BJ (cell line): ENCODE measurements around the gene ANGPTL8. TPM values are rescaled to one million over a fixed set of nuclear protein-coding genes. Genes with fewer than 3 reads are reported as not detected.

Source experiments
- CTCF ChIA-PET: fragments of 350-600 bp; formaldehyde crosslinking; extraction: SDS; loops from one replicate; lab custom pipeline; 2021; ENCODE audit warnings: antibody characterized with exemption, inconsistent platforms; lab: Yijun Ruan, JAX
- POLR2A ChIA-PET: fragments of 300-600 bp; sonication (Branson Sonifier 250); formaldehyde crosslinking; extraction: SDS; loops from one replicate; lab custom pipeline; 2021; ENCODE audit warnings: antibody characterized with exemption; lab: Charles Lee
- DNase-seq: peaks from one replicate; pipeline ENCODE4 v3.0.0-alpha.2; 2011; ENCODE audit warnings: low read depth
- H3K27me3 ChIP-seq: 2 replicates; pipeline ENCODE4 v1.6.0; 2011; ENCODE audit warnings: low read length; ENCODE audit not compliant: control insufficient read depth, insufficient read depth
- H3K36me3 ChIP-seq: 2 replicates; pipeline ENCODE4 v1.5.1; 2011; ENCODE audit warnings: low read length; ENCODE audit not compliant: control insufficient read depth, insufficient read depth
- H3K4me3 ChIP-seq: 2 replicates; pipeline ENCODE4 v1.5.1; 2011; ENCODE audit warnings: low read depth, mild to moderate bottlenecking, control low read depth, low read length
- polyA plus RNA-seq: library from polyadenylated mRNA; depleted of rRNA; stranded (reverse); fragments of >200 nt; gene quantifications from 2 replicates; pipeline ENCODE4 v1.2.3, GENCODE V29; 2011
- TF ChIP-seq, protein P1 (sequence below): IDR thresholded peaks from 2 replicates; pipeline ENCODE4 v1.5.1; 2011; ENCODE audit warnings: low read depth, mild to moderate bottlenecking, control low read depth, inconsistent platforms, low read length, moderate library complexity; ENCODE audit not compliant: insufficient read depth

The ANGPTL8 gene
- polyA plus RNA-seq, 1 experiment = not detected

DNA sequence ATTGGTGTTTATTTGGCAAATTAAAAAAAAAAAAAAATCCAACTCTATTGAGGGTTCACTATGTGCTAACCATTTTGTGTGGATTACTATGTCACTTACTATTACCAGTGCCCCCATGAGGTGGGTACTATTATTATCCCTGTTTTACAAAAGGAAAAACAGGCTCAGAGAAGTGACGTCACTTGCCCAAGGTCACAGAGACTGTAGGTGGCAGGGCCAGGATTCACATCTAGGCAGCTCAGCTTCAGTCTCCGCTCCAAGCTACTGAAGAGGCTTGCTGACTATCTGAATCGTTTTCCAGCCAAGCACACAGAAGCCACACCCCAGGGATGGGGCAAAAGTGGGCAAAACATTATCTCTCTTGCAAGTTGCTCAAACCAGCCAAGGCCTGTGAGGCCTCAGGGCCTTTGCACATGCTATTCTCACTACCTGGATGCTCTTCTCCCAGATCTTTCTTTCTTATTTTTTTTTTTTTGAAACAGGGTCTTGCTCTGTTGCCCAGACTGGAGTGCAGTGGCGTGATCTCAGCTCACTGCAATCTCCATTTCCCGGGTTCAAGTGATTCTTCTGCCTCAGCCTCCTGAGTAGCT lies 4.8 kb upstream of the ANGPTL8 start:
- Histone ChIP-seq H3K36me3 (peaks cover 12% of the 10 kb centered on the region), H3K27me3 (no peaks in the 10 kb centered on the region), H3K4me3 (no peak overlapping the region)
- ChIA-PET POLR2A (interaction anchor here (0.6 kb wide), 1 partner anchor 215 kb away, joined by 3 read pairs; no protein-coding TSS in a partner anchor), CTCF (interaction anchor here (1.6 kb wide), 1 partner anchor 9 kb away, joined by 8 read pairs; no protein-coding TSS in a partner anchor)
- TF ChIP-seq, protein P1, sequence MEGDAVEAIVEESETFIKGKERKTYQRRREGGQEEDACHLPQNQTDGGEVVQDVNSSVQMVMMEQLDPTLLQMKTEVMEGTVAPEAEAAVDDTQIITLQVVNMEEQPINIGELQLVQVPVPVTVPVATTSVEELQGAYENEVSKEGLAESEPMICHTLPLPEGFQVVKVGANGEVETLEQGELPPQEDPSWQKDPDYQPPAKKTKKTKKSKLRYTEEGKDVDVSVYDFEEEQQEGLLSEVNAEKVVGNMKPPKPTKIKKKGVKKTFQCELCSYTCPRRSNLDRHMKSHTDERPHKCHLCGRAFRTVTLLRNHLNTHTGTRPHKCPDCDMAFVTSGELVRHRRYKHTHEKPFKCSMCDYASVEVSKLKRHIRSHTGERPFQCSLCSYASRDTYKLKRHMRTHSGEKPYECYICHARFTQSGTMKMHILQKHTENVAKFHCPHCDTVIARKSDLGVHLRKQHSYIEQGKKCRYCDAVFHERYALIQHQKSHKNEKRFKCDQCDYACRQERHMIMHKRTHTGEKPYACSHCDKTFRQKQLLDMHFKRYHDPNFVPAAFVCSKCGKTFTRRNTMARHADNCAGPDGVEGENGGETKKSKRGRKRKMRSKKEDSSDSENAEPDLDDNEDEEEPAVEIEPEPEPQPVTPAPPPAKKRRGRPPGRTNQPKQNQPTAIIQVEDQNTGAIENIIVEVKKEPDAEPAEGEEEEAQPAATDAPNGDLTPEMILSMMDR = no peak
- DNase-seq = no peak

DNA sequence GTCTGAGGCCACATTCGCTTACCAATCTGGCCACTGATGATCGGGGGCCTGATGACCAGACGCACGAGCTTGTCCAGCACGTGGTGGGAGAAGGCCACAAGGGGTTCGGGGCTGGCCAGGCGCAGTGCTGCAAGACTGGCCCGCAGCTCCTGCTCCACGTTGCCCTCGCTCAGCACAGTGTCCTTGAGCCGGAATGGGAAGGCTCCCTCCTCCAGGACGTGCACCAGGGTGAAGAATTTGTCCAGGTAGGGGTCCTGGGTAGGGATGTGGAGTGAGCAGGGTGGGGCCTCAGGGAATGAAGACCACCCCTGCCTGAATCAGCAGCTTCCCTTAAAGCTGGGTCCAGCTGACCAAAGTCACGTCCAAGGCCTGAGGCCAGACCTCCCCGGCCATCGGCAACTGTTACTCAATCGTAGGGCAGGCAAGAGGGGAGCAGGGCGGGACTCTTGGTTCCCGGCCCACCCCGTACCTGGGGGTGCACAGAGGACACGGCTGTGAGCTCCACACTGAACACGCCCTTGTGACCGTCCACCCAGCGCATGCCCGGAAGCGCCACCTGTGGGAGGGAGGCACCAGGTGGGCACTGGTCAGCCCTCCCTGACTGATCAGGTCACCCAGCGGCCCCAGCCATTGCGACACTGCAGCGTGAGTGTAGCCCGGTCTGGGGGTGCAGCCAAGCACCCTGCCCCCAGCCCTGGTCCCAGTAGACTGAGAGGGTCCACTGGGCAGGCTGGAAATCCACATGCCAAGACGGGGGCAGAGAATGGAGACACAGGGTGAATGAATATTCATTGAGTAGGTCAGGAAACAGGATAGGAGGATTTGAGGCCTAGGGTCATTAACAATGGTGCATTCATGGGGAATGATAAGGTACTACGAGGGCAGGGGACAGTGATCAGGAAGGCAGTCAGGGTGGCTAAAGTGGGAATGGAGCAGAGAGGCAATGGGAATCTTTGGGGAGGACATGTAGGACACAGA lies 2.8 kb upstream of the ANGPTL8 start:
- CTCF ChIA-PET = interaction anchor here (0.6 to 0.9 kb wide), 2 partner anchors 48 to 246 kb away, joined by 3 to 4 read pairs; no protein-coding TSS in a partner anchor
- TF ChIP-seq, protein P1 = no peak
- no peak overlapping the region for H3K4me3 ChIP-seq
- DNase-seq = no peak
- POLR2A ChIA-PET = no interaction called here
- H3K27me3 ChIP-seq = no peaks in the 10 kb centered on the region
- H3K36me3 ChIP-seq = peaks cover 12% of the 10 kb centered on the region

DNA sequence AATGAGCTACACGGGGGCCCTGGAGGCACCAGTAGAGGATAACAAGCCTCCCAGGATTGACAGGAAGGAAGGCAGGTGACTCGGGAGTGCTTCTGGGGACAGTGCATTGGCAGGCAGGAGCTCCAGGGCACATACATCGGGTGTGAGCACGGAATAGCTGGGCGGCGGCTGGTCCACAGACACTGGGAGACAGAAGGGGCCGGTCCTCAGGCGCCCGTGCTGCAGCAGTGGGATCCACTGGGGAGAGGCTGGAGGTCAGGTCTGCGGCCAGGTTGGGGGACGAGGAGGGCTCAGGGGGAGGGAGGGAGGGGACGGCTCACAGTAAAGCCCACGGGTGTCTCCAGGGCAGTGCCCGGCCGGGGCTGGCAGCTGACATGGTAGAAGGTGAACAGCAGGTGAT lies 2.1 kb upstream of the ANGPTL8 start:
- DNase-seq = no peak
- CTCF ChIA-PET = interaction anchor here (0.6 to 0.9 kb wide), 2 partner anchors 48 to 245 kb away, joined by 3 to 4 read pairs; no protein-coding TSS in a partner anchor
- no peak overlapping the region for H3K4me3 ChIP-seq
- no peaks in the 10 kb centered on the region for H3K27me3 ChIP-seq
- POLR2A ChIA-PET = no interaction called here
- TF ChIP-seq, protein P1 = no peak
- H3K36me3 ChIP-seq = peaks cover 9% of the 10 kb centered on the region

DNA sequence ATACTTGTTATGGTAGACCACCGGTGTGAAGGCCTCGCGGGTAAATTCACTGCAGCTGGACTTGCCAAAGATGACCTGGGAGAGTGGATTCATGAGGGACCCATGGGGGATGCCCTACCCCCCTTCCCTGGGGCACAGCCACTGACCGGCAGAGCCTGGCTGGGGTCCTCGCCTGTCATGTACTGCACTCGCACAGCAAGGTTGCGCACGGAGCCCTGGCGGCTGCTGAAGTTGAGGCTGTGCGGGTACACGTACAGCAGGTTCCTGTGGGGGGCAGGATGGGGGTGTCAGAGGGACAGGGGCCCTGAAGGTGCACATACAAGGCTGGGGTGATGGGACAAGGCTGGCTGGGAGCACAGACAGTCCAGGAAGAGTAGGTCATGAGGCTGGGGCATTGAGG lies 1.4 kb upstream of the ANGPTL8 start:
- H3K27me3 ChIP-seq = no peaks in the 10 kb centered on the region
- ChIA-PET CTCF (no interaction called here), POLR2A (no interaction called here)
- no peak overlapping the region for H3K4me3 ChIP-seq
- no peak for DNase-seq
- H3K36me3 ChIP-seq = peaks cover 10% of the 10 kb centered on the region
- TF ChIP-seq, protein P1 = no peak
